Endothelial cell of umbilical vein (primary cell): ENCODE measurements around the gene FBXL13. TPM values are rescaled to one million over a fixed set of nuclear protein-coding genes. Genes with fewer than 3 reads are reported as not detected.

Source experiments
- BruUV-seq: library from RNA; stranded (reverse); fragments of 400-500 nt; replicated peaks from 2 replicates; lab custom pipeline; 2021; lab: Mats Ljungman, UMichigan
- CTCF ChIA-PET: fragments of 300-600, 350-600 bp; sonication (Branson Sonifier 250); formaldehyde crosslinking; loops from one replicate; lab custom pipeline; 2021; ENCODE audit warnings: antibody characterized with exemption, inconsistent platforms; lab: Charles Lee
- POLR2A ChIA-PET: fragments of 300-600, 350-600 bp; sonication (Branson Sonifier 250); formaldehyde crosslinking; loops from one replicate; lab custom pipeline; 2021; ENCODE audit warnings: antibody characterized with exemption, inconsistent platforms; lab: Charles Lee
- DNase-seq: peaks from one replicate; pipeline ENCODE4 v3.0.0-alpha.2; 2011; ENCODE audit warnings: low read depth, low spot score
- FAIRE-seq: peaks from 2 replicates; lab custom pipeline; 2011; peaks lifted over from hg19 to GRCh38; lab: Jason Lieb, UNC
- H2AFZ ChIP-seq: 2 replicates; pipeline ENCODE4 v1.6.0; 2012; ENCODE audit warnings: low read depth, low read length, control low read depth, inconsistent platforms
- H3K27ac ChIP-seq: 2 replicates; pipeline ENCODE4 v1.5.1; 2011; ENCODE audit warnings: low read depth, mild to moderate bottlenecking, control low read depth, low read length, moderate library complexity; ENCODE audit not compliant: insufficient read depth
- H3K27me3 ChIP-seq, 2 experiments: 2 replicates each; pipeline versions ENCODE4 v1.6.0 to v1.6.1; 2011; ENCODE audit warnings: low read length in 2 of 2, mixed read lengths in 1 of 2; ENCODE audit not compliant: control insufficient read depth in 2 of 2, insufficient read depth in 2 of 2
- H3K36me3 ChIP-seq, 2 experiments: 2 replicates in 1 of 2; 3 replicates in 1 of 2; pipeline ENCODE4 v1.5.1; 2011; ENCODE audit warnings: low read length in 2 of 2, mild to moderate bottlenecking in 1 of 2, moderate library complexity in 1 of 2; ENCODE audit not compliant: control insufficient read depth in 2 of 2, insufficient read depth in 2 of 2; ENCODE audit errors: extremely low read depth in 1 of 2
- H3K4me1 ChIP-seq: 3 replicates; pipeline ENCODE4 v1.5.1; 2011; ENCODE audit warnings: mild to moderate bottlenecking, low read length; ENCODE audit not compliant: control insufficient read depth, insufficient read depth; ENCODE audit errors: extremely low read depth
- H3K4me2 ChIP-seq: 2 replicates; pipeline ENCODE4 v1.6.1; 2011; ENCODE audit warnings: low read length, control low read depth, mixed read lengths; ENCODE audit not compliant: insufficient read depth
- H3K4me3 ChIP-seq, 3 experiments: fragments of 200-600 bp in 1 of 3; sonication (generic), shearing (Covaris generic) in 1 of 3; replicated peaks in 1 of 3; 2 replicates each; pipeline ENCODE4 v1.5.1; 2011 to 2016; ENCODE audit warnings: control low read depth in 3 of 3, low read length in 3 of 3, mild to moderate bottlenecking in 2 of 3, inconsistent platforms in 1 of 3, low read depth in 1 of 3, moderate library complexity in 1 of 3; ENCODE audit not compliant: insufficient read depth in 1 of 3
- H3K79me2 ChIP-seq: 2 replicates; pipeline ENCODE4 v1.6.0; 2012; ENCODE audit warnings: low read length, inconsistent platforms; ENCODE audit not compliant: control insufficient read depth, insufficient read depth
- H3K9ac ChIP-seq: replicated peaks from 2 replicates; pipeline ENCODE3; 2011; ENCODE audit warnings: low read length, control low read depth; ENCODE audit not compliant: insufficient read depth; ENCODE audit errors: extremely low read depth
- H3K9me1 ChIP-seq: replicated peaks from 3 replicates; pipeline ENCODE4 v1.6.0; 2011; ENCODE audit warnings: mild to moderate bottlenecking, low read length; ENCODE audit not compliant: control insufficient read depth, insufficient read depth; ENCODE audit errors: extremely low read depth
- H3K9me3 ChIP-seq: replicated peaks from 2 replicates; pipeline ENCODE4 v1.5.1; 2012; ENCODE audit warnings: low read length, inconsistent platforms; ENCODE audit not compliant: control insufficient read depth, insufficient read depth
- H4K20me1 ChIP-seq: replicated peaks from 2 replicates; pipeline ENCODE3; 2011; ENCODE audit warnings: mild to moderate bottlenecking, low read length; ENCODE audit not compliant: control insufficient read depth, insufficient read depth; ENCODE audit errors: extremely low read depth
- CTCF ChIP-seq, 2 donors: IDR thresholded peaks; 1 replicate in 1 of 2; 2 replicates in 1 of 2; pipeline ENCODE4 v1.5.1; 2011; ENCODE audit warnings: low read length in 2 of 2, mild to moderate bottlenecking in 2 of 2, moderate library complexity in 2 of 2, control low read depth in 1 of 2, inconsistent platforms in 1 of 2, low read depth in 1 of 2; ENCODE audit not compliant: insufficient read depth in 1 of 2; ENCODE audit errors: extremely low read depth in 1 of 2
- MYC ChIP-seq: IDR thresholded peaks from one replicate; pipeline ENCODE4 v1.6.1; 2011; ENCODE audit warnings: mild to moderate bottlenecking, low read depth, low read length
- POLR2AphosphoS5 ChIP-seq: IDR thresholded peaks from 2 replicates; pipeline ENCODE4 v1.6.1; 2012; ENCODE audit warnings: low read depth, mild to moderate bottlenecking, control low read depth, low read length, moderate library complexity; ENCODE audit not compliant: insufficient read depth
- dilution Hi-C: fragments of 300-500 bp; cut with MboI; formaldehyde crosslinking; loops from one replicate; pipeline ENCODE4 v1.15.0; 2019; ENCODE audit warnings: low sequenced_read_pairs; ENCODE audit not compliant: extremely low pct_ligation_motif_present
- intact Hi-C: fragments of 100-400 bp; cut with micrococcal nuclease; formaldehyde crosslinking; loops from one replicate; pipeline ENCODE4 v1.10.0; 2022
- polyA plus RNA-seq, 4 experiments: library from polyadenylated mRNA; depleted of rRNA in 3 of 4; stranded (reverse) in 3 of 4; unstranded in 1 of 4; fragments of >200 nt; gene quantifications; 2 replicates each; pipeline versions ENCODE4 v1.2.1 to v1.2.3, GENCODE V29; 2011 to 2012; ENCODE audit warnings: missing spikeins in 1 of 4
- total RNA-seq: library from RNA; stranded (reverse); gene quantifications from 2 replicates; pipeline ENCODE4 v1.2.3, GENCODE V29; 2021

The FBXL13 gene
- total and polyA plus RNA-seq, 2 donors (not counting 3 experiments of a cell fraction or from before 2014, with no cell fraction given) = 3.9 to 4.6 TPM

DNA sequence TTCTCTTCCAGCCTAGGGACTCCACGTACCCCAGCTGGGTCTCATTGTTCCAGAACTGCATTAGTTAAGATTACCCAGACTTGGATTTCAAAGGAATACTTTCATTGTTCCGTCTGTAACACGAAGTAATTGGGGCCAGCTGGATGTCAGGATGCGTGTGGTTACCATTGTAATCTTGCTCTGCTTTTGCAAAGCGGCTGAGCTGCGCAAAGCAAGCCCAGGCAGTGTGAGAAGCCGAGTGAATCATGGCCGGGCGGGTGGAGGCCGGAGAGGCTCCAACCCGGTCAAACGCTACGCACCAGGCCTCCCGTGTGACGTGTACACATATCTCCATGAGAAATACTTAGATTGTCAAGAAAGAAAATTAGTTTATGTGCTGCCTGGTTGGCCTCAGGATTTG lies 140.8 kb downstream of the FBXL13 start:
- no peak overlapping the region for H3K4me2 ChIP-seq
- no peak overlapping the region for H3K27ac ChIP-seq

DNA sequence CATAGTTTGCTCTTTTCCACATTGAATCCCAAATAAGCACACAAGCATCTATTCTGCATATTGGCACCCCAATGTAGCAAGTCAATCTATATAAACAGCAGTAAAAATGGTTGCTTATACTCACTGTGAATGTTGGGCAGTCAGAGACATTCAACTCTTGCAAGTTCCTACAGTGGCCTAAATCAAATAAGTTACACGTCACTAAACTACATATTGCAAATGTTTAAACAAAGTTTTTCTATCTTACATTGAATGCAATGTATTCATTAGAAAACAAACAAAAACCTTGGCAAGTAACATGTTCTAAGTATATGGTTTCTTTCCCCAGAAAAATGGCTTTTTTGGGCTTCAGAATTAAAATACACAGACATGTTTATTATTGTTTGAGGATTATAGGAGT lies 142.8 kb downstream of the FBXL13 start:
- ChIA-PET POLR2A (no interaction called here), CTCF (interaction anchor here (1.0 kb wide), 1 partner anchor 19 kb away, joined by 3 read pairs; the partner anchor contains the start of gene LRRC17)
- peaks cover 1% of the 10 kb centered on the region for H3K4me1 ChIP-seq
- FAIRE-seq (no peak), DNase-seq (no peak)
- H3K9me1 ChIP-seq = no peaks in the 10 kb centered on the region
- H3K4me2 ChIP-seq = no peak overlapping the region
- H3K9ac ChIP-seq = no peak overlapping the region
- H2AFZ ChIP-seq = no peak overlapping the region
- no peak overlapping the region for H3K4me3 ChIP-seq
- TF ChIP-seq POLR2AphosphoS5 (no peak), CTCF (IDR thresholded peaks at IDR 0.05; ENCODE audit: extremely low read depth in 1 of 2, insufficient read depth in 1 of 2, low read depth in 1 of 2, low read length in 2 of 2) (no peak)
- BruUV-seq = no TSS peak
- H3K36me3 ChIP-seq = no peaks in the 10 kb centered on the region
- no peaks in the 10 kb centered on the region for H3K79me2 ChIP-seq
- H3K9me3 ChIP-seq = no peaks in the 10 kb centered on the region
- dilution Hi-C loops = no loop called here
- H4K20me1 ChIP-seq = no peaks in the 10 kb centered on the region
- no peak overlapping the region for H3K27ac ChIP-seq
- H3K27me3 ChIP-seq = no peaks in the 10 kb centered on the region
- intact Hi-C loops = no loop called here

More for the DNA sequence above, 140.8 kb downstream of the FBXL13 start:
- DNase-seq = no peak
- Histone ChIP-seq H4K20me1 (no peaks in the 10 kb centered on the region), H3K79me2 (no peaks in the 10 kb centered on the region), H3K9me3 (no peaks in the 10 kb centered on the region), H3K4me3 (no peak overlapping the region), H3K4me1 (peaks cover 9% of the 10 kb centered on the region), H2AFZ (no peak overlapping the region), H3K36me3 (no peaks in the 10 kb centered on the region), H3K9me1 (no peaks in the 10 kb centered on the region), H3K27me3 (no peaks in the 10 kb centered on the region), H3K9ac (no peak overlapping the region)
- ChIA-PET POLR2A (no interaction called here), CTCF (no interaction called here)
- dilution Hi-C loops = no loop called here
- no peak for FAIRE-seq
- BruUV-seq = no TSS peak
- intact Hi-C loops = no loop called here
- TF ChIP-seq POLR2AphosphoS5 = no peak
- no peak for TF ChIP-seq MYC
